HG03097 (cell line): ENCODE results near the gene KRTAP10-4.
"Not testable (repeated sequence)": the region's sequence is repeated elsewhere in the genome, so short reads cannot be mapped to it uniquely, and the experiment has no call there.

ENCODE experiments used
- ATAC-seq: cut with Tn5 transposase; IDR thresholded peaks from one replicate; pipeline ENCODE4 v1.9.1; 2021; ENCODE audit not compliant: unreplicated experiment, low FRiP score

KRTAP10-4 gene

DNA sequence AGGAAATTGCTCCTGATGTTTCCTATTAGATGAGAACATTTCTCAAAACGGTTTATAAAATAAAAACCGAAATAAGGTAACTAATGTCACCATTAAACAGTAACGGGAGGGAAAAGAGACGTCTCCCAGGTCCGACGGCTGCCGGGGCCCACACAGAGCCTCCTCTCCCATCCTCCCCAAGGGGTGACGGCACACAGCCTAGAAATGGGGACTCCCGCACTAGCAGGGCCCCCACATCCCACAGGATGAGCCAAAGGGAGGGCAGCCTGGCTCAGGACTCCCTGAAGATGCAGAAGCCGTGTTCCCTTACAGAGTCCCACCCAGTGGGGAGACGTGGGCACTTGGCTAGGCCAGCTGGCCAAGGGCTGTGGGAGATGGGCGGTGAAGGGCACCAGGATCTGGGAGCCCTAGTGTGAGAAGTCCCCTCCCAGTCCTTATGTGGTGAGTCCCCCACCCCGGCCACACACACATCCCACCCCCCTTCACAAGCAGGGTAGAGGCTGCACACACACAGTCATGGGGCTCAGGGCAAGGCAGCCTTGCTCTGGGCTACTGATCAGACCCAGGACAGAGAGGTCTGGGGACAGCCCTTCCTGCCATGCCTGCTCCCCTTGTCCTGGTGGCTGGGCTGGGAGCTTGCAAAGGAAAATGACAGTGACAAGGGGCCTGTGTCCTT, 18.2 kb upstream of the KRTAP10-4 start:
- ATAC-seq: no peak

DNA sequence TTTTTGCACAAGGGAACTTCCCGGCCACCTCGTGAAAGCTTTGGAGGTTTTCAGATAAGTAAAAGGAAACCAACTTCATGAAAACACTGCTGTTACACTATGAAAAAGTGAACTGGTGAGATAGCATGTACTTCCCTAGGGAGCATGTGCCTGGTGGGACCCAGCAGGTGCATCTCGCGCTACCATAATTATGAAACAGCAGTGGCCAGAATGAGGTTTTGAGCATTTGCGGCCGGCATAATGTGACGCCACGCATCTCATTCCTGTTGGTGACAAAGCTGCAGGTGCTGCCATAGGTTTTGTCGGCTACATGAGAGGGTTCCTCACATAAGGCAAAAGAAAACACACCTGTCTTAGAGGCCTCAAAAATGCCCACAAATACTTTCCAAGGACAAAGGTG, 16.6 kb upstream of the KRTAP10-4 start:
- no peak for ATAC-seq

DNA sequence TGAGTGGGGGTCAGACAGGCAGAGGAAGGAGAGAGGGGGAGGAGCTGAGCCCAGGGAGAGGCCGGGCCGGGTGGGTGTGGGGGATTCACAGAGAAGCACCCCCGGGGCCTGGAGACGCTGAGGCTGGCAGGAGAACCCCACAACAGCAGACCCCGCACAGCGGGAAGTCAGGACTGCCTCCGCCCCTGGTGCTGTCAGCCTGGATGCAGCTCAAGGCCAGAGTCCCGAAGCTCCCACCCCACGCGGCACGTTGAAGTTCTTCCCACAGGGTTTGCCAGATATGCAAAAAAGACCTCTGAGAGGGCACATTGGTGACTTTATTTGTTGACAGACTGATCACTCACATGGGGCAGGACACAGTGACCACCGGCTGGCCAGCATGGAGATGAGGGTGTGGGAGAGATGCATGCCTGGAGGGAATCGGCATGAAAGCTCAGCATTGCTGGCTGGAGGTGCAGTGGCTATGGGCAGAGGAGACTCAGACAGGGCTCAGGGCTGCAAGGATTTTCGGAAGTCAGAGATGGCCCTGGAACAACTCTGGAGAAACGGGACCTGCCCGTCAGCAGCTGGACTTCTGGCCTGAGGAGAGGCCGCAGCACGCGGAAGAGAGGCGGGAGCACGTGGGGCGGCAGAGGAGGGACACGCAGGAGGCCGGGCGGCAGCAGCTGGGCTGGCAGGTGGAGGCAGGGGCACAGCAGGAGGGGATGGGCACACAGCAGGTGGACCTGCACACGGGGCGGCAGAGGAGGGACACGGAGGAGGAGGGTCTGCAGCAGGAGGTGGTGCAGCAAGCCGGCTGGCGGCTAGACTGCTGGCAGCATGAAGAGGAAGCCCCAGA, 15.8 kb upstream of the KRTAP10-4 start:
- no peak for ATAC-seq

DNA sequence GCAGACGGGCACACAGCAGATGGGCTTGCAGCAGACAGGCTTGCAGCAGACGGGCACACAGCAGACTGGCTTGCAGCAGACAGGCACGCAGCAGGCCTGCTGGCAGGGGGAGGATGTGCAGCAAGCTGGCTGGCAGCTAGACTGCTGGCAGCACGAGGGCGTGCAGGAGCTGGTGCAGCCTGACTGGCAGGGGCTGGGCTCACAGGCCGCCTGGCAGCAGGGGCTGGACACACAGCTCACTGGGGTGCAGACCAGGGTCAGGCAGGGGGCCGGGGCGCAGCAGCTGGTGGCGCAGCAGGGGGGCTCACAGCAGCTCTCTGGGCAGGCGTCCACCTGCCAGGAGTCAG, 15.2 kb upstream of the KRTAP10-4 start:
- ATAC-seq: not testable (repeated sequence)

DNA sequence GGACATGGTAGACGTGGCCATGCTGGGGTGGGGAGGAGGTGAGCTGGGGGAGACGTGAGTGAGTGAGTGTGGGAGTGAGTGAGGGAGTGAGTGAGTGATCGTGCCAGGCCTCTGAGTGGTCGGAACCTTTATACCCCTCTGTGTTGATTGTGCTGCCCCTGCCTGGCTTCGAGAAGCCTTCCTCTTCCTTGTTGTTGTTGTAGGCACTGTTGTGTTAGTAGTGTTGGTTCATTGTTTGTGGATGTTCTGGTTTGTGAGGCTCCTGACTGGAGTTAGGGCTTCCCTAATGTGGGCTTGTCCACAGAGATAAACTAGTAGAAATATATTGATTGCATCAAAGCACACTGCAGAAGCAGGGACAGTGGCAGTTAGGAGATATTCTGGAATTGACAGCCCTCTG, 14.8 kb upstream of the KRTAP10-4 start, which contains the start of gene KRTAP10-3:
TSS of gene KRTAP10-3 (minus strand) at position 101 of the 400 bp plus-strand sequence. CDS start at position 21, 80 bp downstream.
- no peak for ATAC-seq

DNA sequence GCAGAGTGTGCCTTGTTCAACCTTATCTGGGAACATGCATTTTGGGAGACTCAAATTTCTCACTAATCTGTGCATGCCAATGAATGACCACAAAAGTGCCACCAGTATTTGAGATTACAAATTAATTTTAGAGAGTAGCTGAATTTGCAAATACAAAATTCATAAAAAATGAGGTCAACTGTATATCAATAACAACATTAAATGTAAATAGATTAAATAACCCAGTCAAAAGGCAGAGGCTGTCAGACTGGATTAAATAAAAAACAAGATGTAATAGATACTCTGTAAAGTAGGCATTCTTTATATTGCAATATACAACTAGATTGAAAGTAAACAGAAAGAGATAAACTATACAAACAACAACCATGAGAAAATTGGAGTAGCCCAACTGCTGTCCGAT, 9.4 kb upstream of the KRTAP10-4 start:
- no peak for ATAC-seq

DNA sequence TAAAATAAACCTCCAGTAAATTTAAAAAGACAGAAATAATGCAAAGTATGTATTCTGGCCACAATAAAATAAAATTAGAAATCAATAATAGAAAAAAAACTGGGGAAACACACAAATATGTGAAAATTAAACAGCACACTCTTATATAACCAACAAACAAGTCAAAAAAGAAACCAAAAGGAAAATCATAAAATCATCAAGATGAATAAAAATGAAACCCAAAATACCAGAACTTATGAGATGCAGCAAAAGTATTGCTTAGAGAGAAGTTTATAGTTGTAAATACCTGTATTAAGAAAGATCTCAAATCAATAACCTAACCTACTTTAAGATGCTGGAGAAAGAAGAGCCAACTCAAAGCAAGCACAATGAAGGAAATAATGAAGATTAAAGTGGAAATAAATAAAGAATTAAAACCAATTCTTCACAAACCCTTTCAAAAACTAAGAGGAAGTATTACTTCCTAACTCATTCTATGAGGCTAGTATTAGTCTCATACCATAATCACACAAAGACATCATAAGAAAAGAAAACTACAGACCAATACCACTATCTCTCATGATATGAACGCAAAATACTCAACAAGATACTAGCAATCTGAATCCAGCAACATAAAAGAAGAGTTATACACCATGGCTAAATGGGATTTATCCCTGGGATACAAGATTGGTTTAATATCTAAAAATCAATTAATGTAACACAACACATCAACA, 8.5 kb upstream of the KRTAP10-4 start:
- ATAC-seq: no peak

DNA sequence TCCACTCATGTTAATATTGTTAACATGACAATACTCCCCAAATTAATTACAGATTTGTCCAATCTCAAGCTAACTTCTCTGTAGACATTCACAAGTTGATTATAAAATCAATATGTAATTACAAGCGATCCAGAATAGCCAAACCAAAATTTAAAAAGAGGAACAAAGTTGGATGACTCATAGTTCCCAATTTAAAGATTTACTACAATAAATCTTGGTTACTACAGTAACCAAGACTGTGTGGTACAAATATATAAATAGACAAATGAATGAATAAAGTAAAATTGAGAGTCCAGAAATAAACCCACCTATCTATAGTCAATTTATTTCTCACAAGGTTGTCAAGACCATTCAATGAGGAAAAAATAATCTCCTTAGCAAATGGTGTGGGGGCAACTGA, 7.1 kb upstream of the KRTAP10-4 start:
- ATAC-seq: no peak

DNA sequence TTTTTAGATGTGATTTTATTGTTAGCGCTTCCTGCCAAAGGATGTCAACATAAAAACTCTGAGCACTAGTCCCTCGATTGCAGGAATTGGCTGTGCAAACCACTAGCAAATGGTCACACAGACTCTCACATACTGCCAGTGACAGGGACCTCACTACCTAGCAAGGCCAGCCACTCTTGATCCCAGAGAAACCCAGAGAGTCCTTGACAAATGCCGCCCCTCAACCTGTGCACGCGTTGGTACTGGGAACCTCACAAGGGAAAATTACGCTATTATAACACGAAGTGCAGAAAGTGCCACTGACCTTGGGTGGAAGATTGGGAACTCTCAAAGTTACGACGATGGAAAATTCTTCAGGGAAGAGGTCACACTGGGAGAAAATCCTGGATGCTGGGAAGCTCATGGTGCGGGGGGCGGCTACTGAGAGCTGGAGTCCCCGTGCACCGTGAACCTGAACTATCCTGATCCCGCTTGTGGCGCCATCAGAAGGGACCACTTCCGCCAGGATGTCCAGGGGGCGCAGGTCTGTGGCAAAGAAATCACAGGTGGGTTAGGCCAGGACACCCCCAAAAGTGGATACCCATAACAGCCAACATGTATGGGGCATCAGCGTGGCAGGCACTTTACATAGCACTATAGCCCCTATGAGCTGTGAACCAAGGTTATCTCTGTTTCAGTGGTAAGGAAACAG, 5.9 kb upstream of the KRTAP10-4 start:
- no peak for ATAC-seq

DNA sequence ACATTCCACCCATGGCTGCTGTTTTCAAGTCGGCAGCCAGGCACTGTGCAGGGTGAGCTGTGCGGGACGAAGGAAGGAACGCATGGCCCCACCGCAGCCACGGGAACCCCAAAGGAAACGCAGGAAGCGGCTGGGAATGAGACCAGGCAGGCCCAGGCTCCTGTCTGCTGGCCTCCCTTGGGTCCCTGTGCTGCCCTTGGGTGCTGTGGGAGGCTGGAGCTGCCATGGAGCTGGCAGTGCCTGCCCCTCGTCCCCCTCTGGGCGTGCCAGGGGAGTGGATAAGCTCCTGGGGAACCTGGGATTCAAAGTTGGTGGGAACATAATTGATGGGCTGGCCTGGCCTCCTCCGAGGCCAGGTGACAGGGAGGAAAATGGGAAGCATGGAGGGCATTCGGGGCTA, 5.3 kb upstream of the KRTAP10-4 start:
- no peak for ATAC-seq

DNA sequence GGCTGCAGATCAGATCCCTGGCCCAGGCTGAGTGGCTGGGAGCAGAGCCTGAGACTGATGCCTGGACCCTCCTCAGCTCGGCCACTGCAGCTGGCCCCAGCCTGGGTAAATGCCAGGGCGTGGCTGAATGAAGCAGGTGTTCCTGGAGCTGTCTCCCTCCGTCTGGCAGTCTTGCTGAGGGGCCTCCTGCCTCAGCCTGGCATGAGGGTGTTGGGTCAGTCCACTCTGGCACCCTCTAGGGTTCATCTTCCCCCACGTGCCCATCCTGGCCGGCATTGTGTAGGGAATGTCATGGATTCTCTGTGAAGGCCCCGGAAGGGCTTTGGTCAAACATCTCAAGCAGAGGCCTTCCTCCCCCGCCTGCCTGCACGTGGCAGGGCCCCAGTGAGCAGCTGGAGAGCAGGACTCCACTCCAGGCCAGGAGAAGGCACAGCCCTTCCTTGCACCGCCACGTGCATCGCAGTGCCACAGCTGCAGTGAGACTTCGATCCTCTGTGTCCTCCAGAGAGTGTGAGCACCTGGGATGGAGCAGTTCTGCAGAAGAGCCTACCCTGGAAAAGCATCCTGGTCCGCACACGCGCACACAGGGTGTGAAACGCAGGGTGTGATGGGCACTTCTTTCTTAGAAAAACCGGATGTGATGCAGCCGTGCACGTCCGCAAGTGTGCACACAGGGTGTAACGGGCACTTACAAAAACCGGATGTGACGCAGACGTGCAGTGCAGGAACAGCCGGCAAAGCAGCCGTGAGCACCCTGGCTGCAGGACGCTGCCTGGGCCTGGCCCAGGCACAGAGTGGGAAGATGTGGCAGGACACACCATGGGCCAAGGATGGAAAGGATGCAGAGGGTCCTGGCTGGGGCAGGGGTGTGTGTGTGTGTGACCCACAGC, 4.6 kb upstream of the KRTAP10-4 start:
- no peak for ATAC-seq

DNA sequence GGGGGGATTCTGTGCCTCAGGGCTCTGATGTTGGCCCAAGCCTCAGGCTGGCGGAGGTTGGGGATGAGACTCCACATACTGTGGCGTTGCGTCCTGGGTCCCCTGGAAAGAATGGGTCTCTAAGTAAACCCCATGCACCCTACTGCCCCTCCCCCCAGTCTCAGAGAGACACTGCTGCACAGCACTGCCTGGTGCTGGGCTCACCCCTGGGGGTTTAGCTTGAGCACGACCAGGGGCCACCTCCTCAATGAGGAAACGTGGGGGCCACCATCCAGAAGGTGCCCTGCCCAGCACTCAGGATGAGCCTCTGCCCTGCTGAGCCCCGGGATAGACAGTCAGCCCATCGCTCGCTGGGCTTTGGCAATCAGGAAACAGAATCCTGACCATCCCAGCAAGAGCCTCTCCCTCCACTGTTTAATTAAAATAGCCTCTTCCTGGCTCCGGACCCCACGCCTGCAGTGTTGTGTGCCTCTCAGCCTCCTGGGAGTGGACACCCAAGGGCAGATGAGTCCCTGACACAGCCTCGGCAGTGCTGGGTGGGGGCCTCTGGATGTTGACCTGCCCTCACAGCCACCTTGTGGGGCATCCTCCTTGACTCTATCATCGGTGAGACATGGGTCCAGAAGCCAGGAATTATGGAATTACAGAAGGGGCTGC, 3.5 kb upstream of the KRTAP10-4 start:
- no peak for ATAC-seq

DNA sequence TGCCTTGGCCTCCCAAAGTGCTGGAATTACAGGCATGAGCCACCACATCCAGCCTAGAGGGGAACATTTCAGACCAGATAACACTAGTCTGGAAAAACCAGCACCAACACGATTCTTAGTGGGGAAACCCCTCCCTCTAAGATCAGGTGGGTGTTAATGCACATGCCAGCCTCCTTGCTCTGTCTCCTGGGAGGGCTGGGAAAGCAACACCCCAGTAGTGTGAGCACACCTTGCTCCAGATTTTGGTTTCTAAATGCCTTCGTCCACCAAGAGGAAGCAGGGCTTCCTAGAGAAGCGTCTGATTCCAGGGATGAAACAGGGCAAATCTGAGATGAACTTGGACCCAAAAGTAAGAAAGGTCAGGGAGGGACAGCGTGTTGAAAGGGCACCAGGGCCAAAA, 2.2 kb upstream of the KRTAP10-4 start:
- no peak for ATAC-seq

DNA sequence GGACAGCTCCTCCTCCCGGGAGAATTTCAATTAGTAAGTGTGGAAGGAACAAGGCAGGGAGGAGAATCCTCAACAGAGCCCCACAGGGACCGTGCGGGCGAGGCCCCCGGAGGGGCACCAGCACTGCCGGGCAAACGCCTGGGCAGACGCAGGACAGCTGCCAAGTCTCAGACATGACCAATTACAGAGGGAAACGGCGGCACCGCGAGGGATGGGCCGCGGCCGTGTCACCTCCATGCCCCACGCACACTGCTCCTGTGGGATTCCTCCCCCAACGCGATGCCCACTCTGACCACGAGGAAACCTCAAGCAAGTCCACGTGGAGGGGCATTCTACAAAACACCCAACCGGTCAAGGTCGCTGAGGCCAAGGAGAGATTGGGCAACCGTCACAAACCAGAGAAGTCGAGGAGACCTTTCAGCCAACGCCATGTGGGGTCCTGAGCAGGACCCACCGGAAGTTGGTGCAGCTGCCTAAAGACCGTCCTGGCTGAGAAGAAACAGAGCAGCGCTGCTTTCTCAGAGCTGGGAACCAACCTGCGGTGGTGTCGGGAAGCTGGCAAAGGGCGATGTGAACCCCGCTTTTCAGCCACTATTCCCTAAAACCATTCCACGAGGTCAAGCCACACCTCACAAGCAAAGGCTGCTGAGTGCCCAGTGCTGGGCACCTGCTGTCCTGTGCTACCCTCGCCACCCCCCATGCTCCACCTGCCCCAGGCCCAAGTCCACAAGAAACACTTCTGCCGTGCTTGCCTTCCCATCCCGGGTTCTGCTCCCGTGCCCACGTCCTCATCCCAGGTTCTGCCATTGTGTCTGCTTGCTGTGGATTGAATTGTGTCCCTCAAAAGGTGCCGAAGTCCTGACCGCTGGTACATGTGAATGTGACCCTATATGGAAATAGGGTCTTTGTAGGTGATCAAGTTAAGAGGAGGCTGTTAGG, 1.4 kb upstream of the KRTAP10-4 start:
- no peak for ATAC-seq

DNA sequence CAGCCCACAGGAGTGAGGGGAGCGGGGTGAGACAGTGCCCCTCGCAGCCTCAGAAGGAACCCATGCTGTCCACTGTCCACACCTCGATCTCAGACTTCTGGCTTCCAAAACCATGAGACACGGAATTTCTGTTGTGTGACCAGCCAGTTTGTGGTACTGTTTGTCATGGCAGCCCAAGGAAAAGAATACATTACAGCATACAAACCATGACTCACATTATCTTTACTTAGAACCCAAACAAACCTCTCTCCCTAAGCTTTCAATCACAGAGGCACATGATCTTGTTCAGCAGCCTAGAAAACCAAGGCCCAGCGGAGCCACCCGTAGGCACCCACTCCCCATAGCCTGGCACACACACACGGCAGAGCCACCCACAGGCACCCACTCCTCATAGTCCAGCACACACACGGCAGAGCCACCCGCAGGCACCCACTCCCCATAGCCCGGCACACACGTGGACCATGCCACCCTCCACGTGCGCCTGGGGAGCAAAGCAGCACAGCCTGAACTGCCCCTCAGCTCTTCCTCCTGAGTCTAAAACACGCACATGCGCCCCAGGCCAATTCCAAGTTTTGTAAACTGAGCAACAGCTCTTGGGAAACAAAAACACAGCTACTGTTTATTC, 458 bp upstream of the KRTAP10-4 start:
- ATAC-seq: no peak

DNA sequence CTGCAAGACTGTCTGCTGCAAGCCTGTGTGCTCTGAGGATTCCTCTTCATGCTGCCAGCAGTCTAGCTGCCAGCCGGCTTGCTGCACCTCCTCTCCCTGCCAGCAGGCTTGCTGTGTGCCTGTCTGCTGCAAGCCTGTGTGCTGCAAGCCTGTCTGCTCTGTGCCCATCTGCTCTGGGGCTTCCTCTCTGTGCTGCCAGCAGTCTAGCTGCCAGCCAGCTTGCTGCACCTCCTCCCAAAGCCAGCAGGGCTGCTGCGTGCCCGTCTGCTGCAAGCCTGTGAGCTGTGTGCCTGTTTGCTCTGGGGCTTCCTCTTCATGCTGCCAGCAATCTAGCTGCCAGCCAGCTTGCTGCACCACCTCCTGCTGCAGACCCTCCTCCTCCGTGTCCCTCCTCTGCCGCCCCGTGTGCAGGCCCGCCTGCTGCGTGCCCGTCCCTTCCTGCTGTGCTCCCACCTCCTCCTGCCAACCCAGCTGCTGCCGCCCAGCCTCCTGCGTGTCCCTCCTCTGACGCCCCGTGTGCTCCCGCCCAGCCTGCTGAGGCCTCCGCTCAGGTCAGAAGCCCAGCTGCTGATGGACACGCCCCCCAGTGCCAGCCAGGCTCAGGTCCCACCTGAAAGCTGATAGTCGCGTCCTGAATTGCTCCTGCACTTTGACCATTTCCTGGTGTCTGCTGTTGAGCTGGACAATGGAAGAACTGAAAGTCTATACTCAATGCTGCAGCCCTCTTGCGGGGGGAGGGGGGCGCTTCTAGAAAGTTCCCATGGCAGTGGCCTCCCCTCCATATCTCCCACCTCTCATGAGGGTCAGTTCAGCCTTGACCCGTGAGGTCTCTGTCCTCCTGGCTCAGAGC, 1.2 kb downstream of the KRTAP10-4 start:
- no peak for ATAC-seq
